ENCODE measurements around the gene ATCAY. TPM values are rescaled to one million over a fixed set of nuclear protein-coding genes. Genes with fewer than 3 reads are reported as not detected.
"Not testable (repeated sequence)": the region's sequence is repeated elsewhere in the genome, so short reads cannot be mapped to it uniquely, and the experiment has no call there.

The ATCAY gene
- total RNA-seq, 2 donors from 2014 or later: 0.06 to 0.28 TPM

- ATAC-seq; intact Hi-C loops (cut with DNase I, micrococcal nuclease); DNase-seq: not testable (repeated sequence)
Observed at GRCh38 chr19:3894959-3895358, 14.5 kb downstream of the ATCAY start.

- no peak for ATAC-seq
- intact Hi-C loops (cut with DNase I, micrococcal nuclease): no loop called here
- no peak for DNase-seq
Observed at GRCh38 chr19:3895788-3896187, 15.3 kb downstream of the ATCAY start.

GRCh38 chr19:3897936-3898335 lies 17.5 kb downstream of the ATCAY start:
- DNase-seq (no peak), ATAC-seq (no peak)
- intact Hi-C loops (cut with DNase I, micrococcal nuclease): no loop called here

- ATAC-seq: no peak
- intact Hi-C loops (cut with DNase I, micrococcal nuclease): no loop called here
- no peak for DNase-seq
Observed at GRCh38 chr19:3898426-3898825, 17.9 kb downstream of the ATCAY start.

- peak; percentile 41 for ATAC-seq
- intact Hi-C loops (cut with DNase I, micrococcal nuclease): no loop called here
- peak in 1 of 2 donors; percentile 26 for DNase-seq
Observed at GRCh38 chr19:3899531-3900294, 19.2 kb downstream of the ATCAY start.

GRCh38 chr19:3902317-3902973 lies 22.0 kb downstream of the ATCAY start:
- DNase-seq: no peak
- intact Hi-C loops (cut with DNase I, micrococcal nuclease): no loop called here
- no peak for ATAC-seq

- DNase-seq (no peak), ATAC-seq (no peak)
- intact Hi-C loops (cut with DNase I, micrococcal nuclease): no loop called here
Observed at GRCh38 chr19:3904233-3904632, 23.7 kb downstream of the ATCAY start.

GRCh38 chr19:3907626-3908265 lies 27.3 kb downstream of the ATCAY start:
- no peak for ATAC-seq
- intact Hi-C loops (cut with DNase I, micrococcal nuclease): no loop called here
- DNase-seq: no peak

- intact Hi-C loops (cut with DNase I, micrococcal nuclease): no loop called here
- no peak for ATAC-seq
- DNase-seq: no peak
Observed at GRCh38 chr19:3908266-3909054, 28.0 kb downstream of the ATCAY start.

GRCh38 chr19:3910105-3910504 lies 29.6 kb downstream of the ATCAY start:
- ATAC-seq (no peak), DNase-seq (no peak)
- intact Hi-C loops (cut with DNase I, micrococcal nuclease): no loop called here

GRCh38 chr19:3914199-3914598 lies 33.7 kb downstream of the ATCAY start:
- intact Hi-C loops (cut with DNase I, micrococcal nuclease): no loop called here
- ATAC-seq (no peak), DNase-seq (no peak)

- ATAC-seq (no peak), DNase-seq (no peak)
- intact Hi-C loops (cut with DNase I, micrococcal nuclease): no loop called here
Observed at GRCh38 chr19:3916033-3916432, 35.5 kb downstream of the ATCAY start.

GRCh38 chr19:3919793-3920192 lies 39.3 kb downstream of the ATCAY start:
- intact Hi-C loops (cut with DNase I, micrococcal nuclease): no loop called here
- no peak for ATAC-seq
- no peak for DNase-seq

GRCh38 chr19:3923096-3923758 lies 42.7 kb downstream of the ATCAY start:
- DNase-seq: no peak
- intact Hi-C loops (cut with DNase I, micrococcal nuclease): no loop called here
- no peak for ATAC-seq

GRCh38 chr19:3923912-3924311 lies 43.4 kb downstream of the ATCAY start:
- intact Hi-C loops (cut with DNase I, micrococcal nuclease): no loop called here
- no peak for ATAC-seq
- DNase-seq: no peak

GRCh38 chr19:3931041-3931440 lies 50.6 kb downstream of the ATCAY start:
- intact Hi-C loops (cut with DNase I, micrococcal nuclease): no loop called here
- no peak for DNase-seq
- peak; percentile 51 for ATAC-seq

- no peak for ATAC-seq
- intact Hi-C loops (cut with DNase I, micrococcal nuclease): no loop called here
- DNase-seq: no peak
Observed at GRCh38 chr19:3932931-3933810, 52.7 kb downstream of the ATCAY start, which contains the start of gene NMRK2. NMRK2 (plus strand) TSS chr19:3933069; CDS start chr19:3933672, 603 bp downstream.
